IMR-90 (cell line): Measurements from ENCODE around the gene MCM8. TPM values are rescaled to one million over a fixed set of nuclear protein-coding genes. Genes with fewer than 3 reads are reported as not detected.

Experiments
- ATAC-seq: fragments of 200-7000 bp; cut with Tn5 transposase; 2 replicates; pipeline ENCODE4 v1.9.1; 2020; ENCODE audit warnings: low read depth, mild to moderate bottlenecking, moderate library complexity
- BruUV-seq: library from RNA; stranded (reverse); fragments of 400-500 nt; replicated peaks from 2 replicates; lab custom pipeline; 2021; lab: Mats Ljungman, UMichigan
- CTCF ChIA-PET: fragments of 300-600 bp; formaldehyde crosslinking; extraction: SDS; loops from one replicate; lab custom pipeline; 2021; ENCODE audit warnings: antibody characterized with exemption; lab: Yijun Ruan, JAX
- POLR2A ChIA-PET: fragments of 300-600 bp; sonication (Branson Sonifier 250); formaldehyde crosslinking; loops from one replicate; lab custom pipeline; 2022; ENCODE audit warnings: antibody characterized with exemption; ENCODE audit not compliant: unreplicated experiment; lab: Charles Lee
- DNase-seq: peaks from one replicate; pipeline ENCODE4 v3.0.0; 2013
- H2AFZ ChIP-seq: replicated peaks from 2 replicates; pipeline ENCODE3; 2013; ENCODE audit warnings: low read length, mild to moderate bottlenecking; ENCODE audit not compliant: poor library complexity
- H2AK5ac ChIP-seq: 2 replicates; pipeline ENCODE4 v1.6.1; 2013; ENCODE audit warnings: low read depth, low read length, inconsistent platforms
- H2AK9ac ChIP-seq: replicated peaks from 2 replicates; pipeline ENCODE3; 2013; ENCODE audit warnings: mild to moderate bottlenecking, low read depth, low read length, moderate library complexity; ENCODE audit not compliant: poor library complexity
- H2BK120ac ChIP-seq: 2 replicates; pipeline ENCODE4 v1.6.1; 2013; ENCODE audit warnings: low read depth, low read length, inconsistent platforms
- H2BK15ac ChIP-seq: 3 replicates; pipeline ENCODE4 v1.6.1; 2013; ENCODE audit warnings: low read depth, low read length, inconsistent platforms
- H2BK20ac ChIP-seq: 2 replicates; pipeline ENCODE4 v1.6.1; 2013; ENCODE audit warnings: low read depth, mild to moderate bottlenecking, inconsistent platforms, low read length, moderate library complexity
- H2BK5ac ChIP-seq: 2 replicates; pipeline ENCODE4 v1.6.1; 2013; ENCODE audit warnings: mild to moderate bottlenecking, low read depth, low read length, inconsistent platforms; ENCODE audit not compliant: poor library complexity, severe bottlenecking
- H3K14ac ChIP-seq: replicated peaks from 2 replicates; pipeline ENCODE4 v1.6.1; 2013; ENCODE audit warnings: low read depth, low read length, inconsistent platforms
- H3K18ac ChIP-seq: 2 replicates; pipeline ENCODE4 v1.6.1; 2013; ENCODE audit warnings: low read depth, low read length, control low read depth
- H3K23ac ChIP-seq: 2 replicates; pipeline ENCODE4 v1.6.1; 2013; ENCODE audit warnings: low read depth, low read length, inconsistent platforms
- H3K27ac ChIP-seq: 2 replicates; pipeline ENCODE4 v1.5.1; 2013; ENCODE audit warnings: mild to moderate bottlenecking, control low read depth, low read length; ENCODE audit not compliant: insufficient read depth
- H3K27me3 ChIP-seq: 2 replicates; pipeline ENCODE4 v1.6.1; 2013; ENCODE audit warnings: low read length; ENCODE audit not compliant: control insufficient read depth, insufficient read depth
- H3K36me3 ChIP-seq: 2 replicates; pipeline ENCODE4 v1.6.1; 2013; ENCODE audit warnings: low read length, mixed read lengths; ENCODE audit not compliant: control insufficient read depth, insufficient read depth
- H3K4ac ChIP-seq: 2 replicates; pipeline ENCODE4 v1.6.1; 2013; ENCODE audit warnings: low read depth, low read length, inconsistent platforms
- H3K4me1 ChIP-seq: 2 replicates; pipeline ENCODE4 v1.6.1; 2013; ENCODE audit warnings: low read length, mixed read lengths; ENCODE audit not compliant: control insufficient read depth, insufficient read depth
- H3K4me2 ChIP-seq: 2 replicates; pipeline ENCODE4 v1.6.1; 2013; ENCODE audit warnings: low read depth, mild to moderate bottlenecking, control low read depth, low read length, moderate library complexity
- H3K4me3 ChIP-seq: 2 replicates; pipeline ENCODE4 v1.5.1; 2013; ENCODE audit warnings: low read depth, mild to moderate bottlenecking, control low read depth, low read length, moderate library complexity; ENCODE audit not compliant: insufficient read depth
- H3K56ac ChIP-seq: 2 replicates; pipeline ENCODE4 v1.6.1; 2013; ENCODE audit warnings: low read length, inconsistent platforms; ENCODE audit not compliant: insufficient read depth; ENCODE audit errors: extremely low read depth
- H3K79me1 ChIP-seq, 2 experiments: 2 replicates each; pipeline ENCODE4 v1.6.1; 2013; ENCODE audit warnings: low read length in 2 of 2, inconsistent platforms in 1 of 2, low read depth in 1 of 2
- H3K9ac ChIP-seq: 2 replicates; pipeline ENCODE4 v1.6.1; 2013; ENCODE audit warnings: low read depth, low read length, control low read depth
- H3K9me1 ChIP-seq: 2 replicates; pipeline ENCODE4 v1.6.1; 2013; ENCODE audit warnings: low read length, inconsistent platforms; ENCODE audit not compliant: insufficient read depth
- H3K9me3 ChIP-seq: 2 replicates; pipeline ENCODE4 v1.6.1; 2013; ENCODE audit warnings: low read length; ENCODE audit not compliant: control insufficient read depth, insufficient read depth
- H4K20me1 ChIP-seq: 2 replicates; pipeline ENCODE4 v1.6.1; 2013; ENCODE audit warnings: low read length, inconsistent platforms; ENCODE audit not compliant: insufficient read depth
- H4K5ac ChIP-seq: 2 replicates; pipeline ENCODE4 v1.6.1; 2013; ENCODE audit warnings: mild to moderate bottlenecking, low read depth, low read length, control low read depth
- H4K8ac ChIP-seq, 2 experiments: 2 replicates each; pipeline ENCODE4 v1.6.1; 2013; ENCODE audit warnings: low read depth in 2 of 2, low read length in 2 of 2, control low read depth in 1 of 2, inconsistent platforms in 1 of 2
- H4K91ac ChIP-seq: 2 replicates; pipeline ENCODE4 v1.6.1; 2013; ENCODE audit warnings: low read depth, low read length, inconsistent platforms; ENCODE audit not compliant: insufficient read depth
- BHLHE40 ChIP-seq: fragments of 150-350 bp; IDR thresholded peaks from 2 replicates; pipeline ENCODE4 v1.6.1; 2016; ENCODE audit warnings: mild to moderate bottlenecking, low read depth, low read length
- CEBPB ChIP-seq: IDR thresholded peaks from 2 replicates; pipeline ENCODE4 v1.6.1; 2012; ENCODE audit warnings: low read depth, low read length, improper control_type of control experiment
- ELK1 ChIP-seq: fragments of 150-350 bp; IDR thresholded peaks from 2 replicates; pipeline ENCODE4 v1.6.1; 2016; ENCODE audit warnings: low read depth, mild to moderate bottlenecking, low read length, moderate library complexity, borderline replicate concordance
- FOS ChIP-seq: fragments of 150-350 bp; IDR thresholded peaks from 2 replicates; pipeline ENCODE4 v1.6.1; 2016; ENCODE audit warnings: low read depth, low read length
- MAFK ChIP-seq: IDR thresholded peaks from 2 replicates; pipeline ENCODE4 v1.6.1; 2012; ENCODE audit warnings: low read depth, low read length, improper control_type of control experiment
- MAZ ChIP-seq: IDR thresholded peaks from 2 replicates; pipeline ENCODE4 v1.6.1; 2012; ENCODE audit warnings: low read depth, mild to moderate bottlenecking, low read length, improper control_type of control experiment, moderate library complexity, borderline replicate concordance
- MXI1 ChIP-seq: IDR thresholded peaks from 2 replicates; pipeline ENCODE4 v1.6.1; 2012; ENCODE audit warnings: low read depth, mild to moderate bottlenecking, low read length, moderate library complexity, borderline replicate concordance
- NFE2L2 ChIP-seq: fragments of 150-350 bp; IDR thresholded peaks from 2 replicates; pipeline ENCODE4 v1.6.1; 2016; ENCODE audit warnings: low read depth, mild to moderate bottlenecking, low read length
- POLR2A ChIP-seq: IDR thresholded peaks from 2 replicates; pipeline ENCODE4 v1.6.1; 2012; ENCODE audit warnings: mild to moderate bottlenecking, low read depth, low read length
- RAD21 ChIP-seq: IDR thresholded peaks from 2 replicates; pipeline ENCODE4 v1.6.1; 2012; ENCODE audit warnings: low read length, improper control_type of control experiment
- RCOR1 ChIP-seq: IDR thresholded peaks from 2 replicates; pipeline ENCODE4 v1.6.1; 2012; ENCODE audit warnings: mild to moderate bottlenecking, low read length, improper control_type of control experiment; ENCODE audit not compliant: insufficient replicate concordance
- RFX5 ChIP-seq: IDR thresholded peaks from 2 replicates; pipeline ENCODE4 v1.8.0; 2012; ENCODE audit warnings: low read depth, mild to moderate bottlenecking, low read length, moderate library complexity
- SMC3 ChIP-seq: fragments of 150-350 bp; IDR thresholded peaks from 2 replicates; pipeline ENCODE4 v1.6.1; 2016; ENCODE audit warnings: low read depth, mild to moderate bottlenecking, antibody characterized with exemption, low read length, moderate library complexity
- WGBS, 2 experiments: methylation state at CpG; one replicate each; pipeline versions ENCODE4 v1.1.5 to v1.1.7; 2013; ENCODE audit warnings: missing lambda C conversion rate in 2 of 2; ENCODE audit not compliant: insufficient read length in 1 of 2; ENCODE audit errors: extremely low coverage in 2 of 2; 5-methylcytosine and 5-hydroxymethylcytosine counted together
- dilution Hi-C: fragments of 300-500 bp; cut with HindIII; formaldehyde crosslinking; loops from one replicate; pipeline ENCODE4 v1.14.3; 2018; ENCODE audit warnings: low sequenced_read_pairs; ENCODE audit not compliant: unreplicated experiment
- in situ Hi-C: fragments of 300-500 bp; cut with MboI; formaldehyde crosslinking; loops from 3 replicates; pipeline ENCODE4 v1.14.3; 2019; ENCODE audit warnings: low sequenced_read_pairs, inconsistent platforms, mixed read lengths
- intact Hi-C: fragments of 100-400 bp; cut with micrococcal nuclease; formaldehyde crosslinking; loops from 2 replicates; pipeline ENCODE4 v1.10.0; 2022
- polyA plus RNA-seq, 3 experiments: library from polyadenylated mRNA; depleted of rRNA; stranded (reverse); fragments of >200 nt; gene quantifications; 2 replicates each; pipeline ENCODE4 v1.2.3, GENCODE V29; 2012; ENCODE audit warnings: low replicate concordance in 1 of 3
- total RNA-seq: library from RNA; depleted of rRNA; stranded (reverse); fragments of >200 nt; gene quantifications from 2 replicates; pipeline ENCODE4 v1.2.3, GENCODE V29; 2012
- TF ChIP-seq, protein P1 (sequence below): fragments of 150-350 bp; IDR thresholded peaks from 2 replicates; pipeline ENCODE4 v1.6.1; 2017; ENCODE audit warnings: mild to moderate bottlenecking, antibody characterized with exemption, low read length, low read depth

Gene MCM8
- total and polyA plus RNA-seq, 2 of the 4 experiments (the other 2 are of a cell fraction): 4.2 to 11.5 TPM

DNA sequence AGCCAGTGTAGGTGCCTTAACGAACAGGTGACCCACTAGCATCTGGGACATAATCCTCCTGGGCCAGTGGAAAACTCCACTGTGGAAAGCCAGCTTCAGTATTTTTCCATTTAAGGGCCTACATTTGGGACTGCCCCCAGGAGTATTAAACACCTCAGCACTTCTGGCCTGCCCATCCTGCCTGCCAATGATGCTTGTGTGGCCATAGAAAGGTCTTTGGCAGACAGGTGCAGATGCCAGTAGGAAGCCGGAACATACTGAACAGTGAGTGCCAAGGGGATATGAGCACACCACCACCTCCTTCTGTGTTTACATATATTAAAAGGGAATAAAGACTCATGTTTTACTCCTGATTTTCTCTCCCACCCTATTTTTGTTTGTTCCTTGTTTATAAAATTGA, 19.9 kb downstream of the MCM8 start:
- no peaks in the 10 kb centered on the region for H3K9me3 ChIP-seq
- no peak overlapping the region for H3K23ac ChIP-seq
- H3K14ac ChIP-seq: no peak overlapping the region
- H3K18ac ChIP-seq: no peak overlapping the region
- no peak for ATAC-seq
- H3K9ac ChIP-seq: no peak overlapping the region
- H2BK5ac ChIP-seq: no peak overlapping the region
- H2BK15ac ChIP-seq: no peak overlapping the region
- dilution Hi-C loops: no loop called here
- H3K56ac ChIP-seq: no peak overlapping the region
- no TSS peak for BruUV-seq
- no peak overlapping the region for H4K91ac ChIP-seq
- H3K4me1 ChIP-seq: peaks cover 2% of the 10 kb centered on the region; the same call in 1 of the 2 replicates
- no peaks in the 10 kb centered on the region for H3K79me1 ChIP-seq
- ChIA-PET CTCF (no interaction called here), POLR2A (no interaction called here)
- no peaks in the 10 kb centered on the region for H4K20me1 ChIP-seq
- no CpG with 5 or more reads among the region's 2 CpGs for WGBS, 2 experiments
- H2BK120ac ChIP-seq: no peak overlapping the region
- H4K8ac ChIP-seq: no peak overlapping the region
- H3K4me2 ChIP-seq: no peak overlapping the region
- no peak overlapping the region for H3K4ac ChIP-seq
- no peak overlapping the region for H2AFZ ChIP-seq
- H3K36me3 ChIP-seq: no peaks in the 10 kb centered on the region; the same call in 1 of the 2 replicates
- DNase-seq: no peak
- no peak overlapping the region for H3K27ac ChIP-seq
- H3K27me3 ChIP-seq: no peaks in the 10 kb centered on the region
- H4K5ac ChIP-seq: no peak overlapping the region
- H2BK20ac ChIP-seq: no peak overlapping the region
- in situ Hi-C loops: loop anchor here (25.0 kb wide), 1 partner anchor 433 kb away; no protein-coding TSS in a partner anchor
- H3K9me1 ChIP-seq: no peaks in the 10 kb centered on the region; the same call in 1 of the 2 replicates
- intact Hi-C loops: no loop called here
- H3K4me3 ChIP-seq: no peak overlapping the region
- TF ChIP-seq RFX5: no peak
- TF ChIP-seq RAD21: no peak
- TF ChIP-seq MAFK: no peak
- no peak for TF ChIP-seq BHLHE40
- no peak for TF ChIP-seq ELK1
- TF ChIP-seq, protein P1, sequence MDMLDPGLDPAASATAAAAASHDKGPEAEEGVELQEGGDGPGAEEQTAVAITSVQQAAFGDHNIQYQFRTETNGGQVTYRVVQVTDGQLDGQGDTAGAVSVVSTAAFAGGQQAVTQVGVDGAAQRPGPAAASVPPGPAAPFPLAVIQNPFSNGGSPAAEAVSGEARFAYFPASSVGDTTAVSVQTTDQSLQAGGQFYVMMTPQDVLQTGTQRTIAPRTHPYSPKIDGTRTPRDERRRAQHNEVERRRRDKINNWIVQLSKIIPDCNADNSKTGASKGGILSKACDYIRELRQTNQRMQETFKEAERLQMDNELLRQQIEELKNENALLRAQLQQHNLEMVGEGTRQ: no peak
- no peak for TF ChIP-seq RCOR1
- TF ChIP-seq NFE2L2: no peak
- no peak for TF ChIP-seq FOS
- no peak for TF ChIP-seq POLR2A
- TF ChIP-seq CEBPB: no peak
- TF ChIP-seq MXI1: no peak
- no peak for TF ChIP-seq MAZ
- no peak for TF ChIP-seq SMC3
- no peak overlapping the region for H2AK5ac ChIP-seq
- H2AK9ac ChIP-seq: no peak overlapping the region
